Caco-2 (cell line): ENCODE measurements around the gene INTS6. TPM values are rescaled to one million over a fixed set of nuclear protein-coding genes. Genes with fewer than 3 reads are reported as not detected.

Experiments
- BruUV-seq: library from RNA; stranded (reverse); fragments of 400-500 nt; replicated peaks from 2 replicates; lab custom pipeline; 2021; lab: Mats Ljungman, UMichigan
- CTCF ChIA-PET: fragments of 300-600 bp; sonication (Branson Sonifier 250); formaldehyde crosslinking; loops from one replicate; lab custom pipeline; 2022; ENCODE audit warnings: antibody characterized with exemption; lab: Charles Lee
- POLR2A ChIA-PET: fragments of 300-600 bp; sonication (Branson Sonifier 250); formaldehyde crosslinking; loops from one replicate; lab custom pipeline; 2022; ENCODE audit warnings: antibody characterized with exemption; lab: Charles Lee
- DNase-seq, 2 experiments: peaks; one replicate each; pipeline versions ENCODE4 v3.0.0 to v3.0.0-alpha.2; 2020 to 2022
- H3K27me3 ChIP-seq: replicated peaks from 2 replicates; pipeline ENCODE4 v1.6.0; 2011; ENCODE audit warnings: low read length; ENCODE audit not compliant: control insufficient read depth, insufficient read depth
- H3K36me3 ChIP-seq: 2 replicates; pipeline ENCODE4 v1.5.1; 2011; ENCODE audit warnings: low read length; ENCODE audit not compliant: control insufficient read depth, insufficient read depth
- H3K4me1 ChIP-seq: fragments of 250-450 bp; sonication (Bioruptor Pico); 2 replicates; pipeline ENCODE4 v1.5.1; 2020; ENCODE audit warnings: mild to moderate bottlenecking
- H3K4me3 ChIP-seq: 2 replicates; pipeline ENCODE4 v1.5.1; 2011; ENCODE audit warnings: low read depth, mild to moderate bottlenecking, control low read depth, low read length
- H3K9me3 ChIP-seq: fragments of 250-450 bp; sonication (Bioruptor Pico); 2 replicates; pipeline ENCODE4 v1.5.1; 2020; ENCODE audit warnings: mild to moderate bottlenecking, moderate library complexity
- H3K27ac Mint-ChIP-seq: one replicate; pipeline ENCODE4 v1.8.0; 2022; ENCODE audit warnings: mixed read lengths; ENCODE audit not compliant: unreplicated experiment
- H3K27me3 Mint-ChIP-seq: one replicate; pipeline ENCODE4 v1.8.0; 2022; ENCODE audit warnings: mixed read lengths; ENCODE audit not compliant: insufficient read depth, unreplicated experiment
- H3K36me3 Mint-ChIP-seq: one replicate; pipeline ENCODE4 v1.8.0; 2022; ENCODE audit warnings: mild to moderate bottlenecking, mixed read lengths; ENCODE audit not compliant: insufficient read depth, unreplicated experiment
- H3K4me1 Mint-ChIP-seq: one replicate; pipeline ENCODE4 v1.8.0; 2022; ENCODE audit warnings: low read depth, mixed read lengths; ENCODE audit not compliant: unreplicated experiment
- H3K4me3 Mint-ChIP-seq: one replicate; pipeline ENCODE4 v1.8.0; 2022; ENCODE audit warnings: mild to moderate bottlenecking, moderate library complexity, mixed read lengths; ENCODE audit not compliant: unreplicated experiment
- H3K9me3 Mint-ChIP-seq: one replicate; pipeline ENCODE4 v1.8.0; 2022; ENCODE audit warnings: mixed read lengths; ENCODE audit not compliant: unreplicated experiment
- intact Hi-C: fragments of 100-400 bp; cut with micrococcal nuclease; formaldehyde crosslinking; loops from one replicate; pipeline ENCODE4 v1.10.0; 2022; ENCODE audit not compliant: unreplicated experiment
- total RNA-seq: library from RNA; stranded (reverse); gene quantifications from 2 replicates; pipeline ENCODE4 v1.2.3, GENCODE V29; 2022
- TF ChIP-seq, protein P1 (sequence below), 2 experiments: fragments of 200-600 bp in 1 of 2; IDR thresholded peaks; 1 replicate in 1 of 2; 2 replicates in 1 of 2; pipeline versions ENCODE4 v1.5.1 to v1.8.0; 2011 to 2022; ENCODE audit warnings: antibody characterized with exemption in 1 of 2, control low read depth in 1 of 2, inconsistent platforms in 1 of 2, low read depth in 1 of 2, low read length in 1 of 2, mild to moderate bottlenecking in 1 of 2, moderate library complexity in 1 of 2; ENCODE audit not compliant: insufficient read depth in 1 of 2, severe bottlenecking in 1 of 2, unreplicated experiment in 1 of 2

Gene INTS6
- total RNA-seq, 1 experiment from 2014 or later = 42.6 TPM

DNA sequence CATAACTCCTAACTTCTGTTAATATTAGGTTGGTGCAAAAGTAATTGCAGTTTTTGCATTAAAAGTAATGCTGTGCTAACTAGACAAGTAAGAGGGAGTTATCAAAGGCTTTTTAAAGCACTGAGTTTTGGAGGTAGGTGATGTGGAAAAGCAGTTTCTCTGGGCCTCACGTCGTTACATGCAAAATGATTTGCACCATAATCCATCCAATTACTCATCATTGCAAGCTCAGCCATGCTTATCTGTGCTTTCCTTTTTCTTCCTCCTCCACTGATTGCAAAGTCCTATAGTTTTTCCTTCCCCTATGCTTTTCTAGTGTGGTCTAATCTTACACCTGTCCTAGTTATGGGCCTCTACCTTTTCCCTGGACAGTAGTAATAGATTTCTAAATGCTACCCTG is 35.4 kb upstream of the INTS6 start:
- H3K27me3 Mint-ChIP-seq = peaks cover 3% of the 10 kb centered on the region
- no peak overlapping the region for H3K4me3 ChIP-seq
- no peak overlapping the region for H3K4me3 Mint-ChIP-seq
- no peaks in the 10 kb centered on the region for H3K36me3 ChIP-seq
- no peak for DNase-seq
- no peaks in the 10 kb centered on the region for H3K9me3 ChIP-seq
- no peaks in the 10 kb centered on the region for H3K4me1 Mint-ChIP-seq
- POLR2A ChIA-PET = no interaction called here
- intact Hi-C loops = no loop called here
- H3K9me3 Mint-ChIP-seq = no peaks in the 10 kb centered on the region
- no peak overlapping the region for H3K27ac Mint-ChIP-seq
- H3K36me3 Mint-ChIP-seq = no peaks in the 10 kb centered on the region
- TF ChIP-seq, protein P1, sequence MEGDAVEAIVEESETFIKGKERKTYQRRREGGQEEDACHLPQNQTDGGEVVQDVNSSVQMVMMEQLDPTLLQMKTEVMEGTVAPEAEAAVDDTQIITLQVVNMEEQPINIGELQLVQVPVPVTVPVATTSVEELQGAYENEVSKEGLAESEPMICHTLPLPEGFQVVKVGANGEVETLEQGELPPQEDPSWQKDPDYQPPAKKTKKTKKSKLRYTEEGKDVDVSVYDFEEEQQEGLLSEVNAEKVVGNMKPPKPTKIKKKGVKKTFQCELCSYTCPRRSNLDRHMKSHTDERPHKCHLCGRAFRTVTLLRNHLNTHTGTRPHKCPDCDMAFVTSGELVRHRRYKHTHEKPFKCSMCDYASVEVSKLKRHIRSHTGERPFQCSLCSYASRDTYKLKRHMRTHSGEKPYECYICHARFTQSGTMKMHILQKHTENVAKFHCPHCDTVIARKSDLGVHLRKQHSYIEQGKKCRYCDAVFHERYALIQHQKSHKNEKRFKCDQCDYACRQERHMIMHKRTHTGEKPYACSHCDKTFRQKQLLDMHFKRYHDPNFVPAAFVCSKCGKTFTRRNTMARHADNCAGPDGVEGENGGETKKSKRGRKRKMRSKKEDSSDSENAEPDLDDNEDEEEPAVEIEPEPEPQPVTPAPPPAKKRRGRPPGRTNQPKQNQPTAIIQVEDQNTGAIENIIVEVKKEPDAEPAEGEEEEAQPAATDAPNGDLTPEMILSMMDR (IDR thresholded peaks at IDR 0.05; ENCODE audit: insufficient read depth in 1 of 2, low read depth in 1 of 2, low read length in 1 of 2, severe bottlenecking in 1 of 2, unreplicated experiment in 1 of 2) = no peak
- no peaks in the 10 kb centered on the region for H3K27me3 ChIP-seq
- BruUV-seq = no TSS peak
- CTCF ChIA-PET = no interaction called here
- H3K4me1 ChIP-seq = no peaks in the 10 kb centered on the region

DNA sequence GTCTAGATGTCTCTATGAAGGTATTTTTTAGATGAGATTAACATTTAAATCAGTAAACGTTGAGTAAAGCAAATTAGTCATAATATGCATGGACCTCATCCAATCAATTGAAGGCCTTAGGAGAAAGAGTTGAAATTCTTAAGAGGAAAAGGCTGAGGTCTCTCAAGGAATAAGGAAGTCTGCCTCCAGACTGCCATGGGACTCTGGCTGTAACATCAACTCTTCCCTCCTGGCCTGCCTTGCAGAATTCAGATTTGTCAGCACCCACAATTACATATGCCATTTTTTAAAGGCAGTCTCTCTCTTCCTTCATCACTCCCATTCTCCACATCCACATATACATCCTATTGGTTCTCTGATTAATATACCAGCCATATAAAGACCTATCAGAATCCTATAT is 28.8 kb upstream of the INTS6 start:
- CTCF ChIA-PET = no interaction called here
- POLR2A ChIA-PET = no interaction called here
- H3K36me3 ChIP-seq = no peaks in the 10 kb centered on the region
- no peaks in the 10 kb centered on the region for H3K9me3 ChIP-seq
- no peaks in the 10 kb centered on the region for H3K4me1 Mint-ChIP-seq
- H3K27me3 ChIP-seq = no peaks in the 10 kb centered on the region
- DNase-seq = no peak
- H3K9me3 Mint-ChIP-seq = no peaks in the 10 kb centered on the region
- TF ChIP-seq, protein P1 (IDR thresholded peaks at IDR 0.05; ENCODE audit: insufficient read depth in 1 of 2, low read depth in 1 of 2, low read length in 1 of 2, severe bottlenecking in 1 of 2, unreplicated experiment in 1 of 2) = no peak
- H3K4me1 ChIP-seq = no peaks in the 10 kb centered on the region
- no peaks in the 10 kb centered on the region for H3K27me3 Mint-ChIP-seq
- intact Hi-C loops = no loop called here
- H3K36me3 Mint-ChIP-seq = no peaks in the 10 kb centered on the region
- no TSS peak for BruUV-seq
- H3K4me3 Mint-ChIP-seq = no peak overlapping the region
- H3K27ac Mint-ChIP-seq = no peak overlapping the region
- H3K4me3 ChIP-seq = no peak overlapping the region

DNA sequence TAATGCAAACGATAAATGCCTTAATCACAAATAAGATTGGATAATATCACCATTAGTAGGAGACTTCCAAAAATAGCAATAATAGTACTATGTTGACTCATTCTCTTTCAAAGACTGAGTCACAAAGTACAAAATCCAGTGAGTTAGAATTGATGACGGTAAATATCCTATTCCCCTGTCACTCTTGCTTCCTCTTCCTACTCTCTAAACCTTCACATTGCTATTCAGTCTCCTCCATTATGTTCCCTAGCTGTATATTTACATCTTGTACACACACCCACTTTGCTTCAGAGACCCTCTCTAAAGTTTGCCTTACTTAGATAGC is 26.3 kb upstream of the INTS6 start:
- TF ChIP-seq, protein P1 (IDR thresholded peaks at IDR 0.05; ENCODE audit: insufficient read depth in 1 of 2, low read depth in 1 of 2, low read length in 1 of 2, severe bottlenecking in 1 of 2, unreplicated experiment in 1 of 2) = no peak
- Mint-ChIP-seq H3K4me1 (no peaks in the 10 kb centered on the region), H3K27ac (no peak overlapping the region), H3K27me3 (peaks cover 4% of the 10 kb centered on the region), H3K4me3 (no peak overlapping the region), H3K36me3 (no peaks in the 10 kb centered on the region), H3K9me3 (no peaks in the 10 kb centered on the region)
- ChIA-PET CTCF (no interaction called here), POLR2A (no interaction called here)
- no TSS peak for BruUV-seq
- DNase-seq = no peak
- Histone ChIP-seq H3K36me3 (no peaks in the 10 kb centered on the region), H3K27me3 (no peaks in the 10 kb centered on the region), H3K4me1 (no peaks in the 10 kb centered on the region), H3K9me3 (no peaks in the 10 kb centered on the region), H3K4me3 (no peak overlapping the region)
- intact Hi-C loops = no loop called here
